Prostate gland (tissue), 2 donors: ENCODE results near the gene TMTC1. TPM values are rescaled to one million over a fixed set of nuclear protein-coding genes. Genes with fewer than 3 reads are reported as not detected.
"Not testable (repeated sequence)": the region's sequence is repeated elsewhere in the genome, so short reads cannot be mapped to it uniquely, and the experiment has no call there.

Source experiments
- DNase-seq: peaks from one replicate; pipeline ENCODE4 v3.0.0-alpha.2; 2019; ENCODE audit warnings: low spot score
- H3K27ac ChIP-seq, 2 donors: fragments of 200-600 bp; sonication (generic); 2 replicates each; pipeline ENCODE4 v1.5.1; 2017 to 2019
- H3K27me3 ChIP-seq: fragments of 200-600 bp; sonication (generic); replicated peaks from 2 replicates; pipeline ENCODE4 v1.5.1; 2019; ENCODE audit not compliant: insufficient read depth
- H3K36me3 ChIP-seq, 2 donors: fragments of 200-600 bp; sonication (generic); 1 replicate in 1 of 2; 2 replicates in 1 of 2; pipeline versions ENCODE4 v1.5.1 to v1.8.1; 2017 to 2019
- H3K4me1 ChIP-seq: fragments of 200-600 bp; sonication (generic); replicated peaks from 2 replicates; pipeline ENCODE4 v1.5.1; 2019
- H3K4me3 ChIP-seq, 2 donors: fragments of 200-600 bp; sonication (generic); 2 replicates each; pipeline ENCODE4 v1.5.1; 2017 to 2019
- H3K9me3 ChIP-seq: fragments of 200-600 bp; sonication (generic); 2 replicates; pipeline ENCODE4 v1.5.1; 2017
- POLR2A ChIP-seq: fragments of 450-650 bp; IDR thresholded peaks from one replicate; pipeline ENCODE4 v1.6.1; 2016; ENCODE audit warnings: antibody characterized with exemption, mild to moderate bottlenecking
- POLR2AphosphoS5 ChIP-seq: sonication (generic); formaldehyde crosslinking; IDR thresholded peaks from one replicate; pipeline ENCODE4 v1.6.1; 2017; ENCODE audit warnings: antibody characterized with exemption
- WGBS: methylation state at CpG from one replicate; pipeline ENCODE4 v1.1.5; 2018; 5-methylcytosine and 5-hydroxymethylcytosine counted together
- intact Hi-C: fragments of 100-400 bp; cut with DNase I; formaldehyde crosslinking; loops from one replicate; pipeline ENCODE4 v1.14.2; 2022
- total RNA-seq, 2 donors: library from RNA; depleted of rRNA; stranded (reverse); fragments of >200 nt; gene quantifications; one replicate each; pipeline ENCODE4 v1.1.0, GENCODE V29; 2016
- TF ChIP-seq, protein P1 (sequence below), 4 experiments: fragments of 200-600 bp in 2 of 4; fragments of 450-650 bp in 2 of 4; sonication (generic) in 2 of 4; IDR thresholded peaks; 1 replicate in 3 of 4; 2 replicates in 1 of 4; pipeline ENCODE4 v1.5.1; 2016 to 2019; ENCODE audit warnings: antibody characterized with exemption in 4 of 4, mild to moderate bottlenecking in 2 of 4, moderate library complexity in 2 of 4

TMTC1 gene
- total RNA-seq, 2 donors from 2014 or later, result 12.9 to 25.2 TPM

DNA sequence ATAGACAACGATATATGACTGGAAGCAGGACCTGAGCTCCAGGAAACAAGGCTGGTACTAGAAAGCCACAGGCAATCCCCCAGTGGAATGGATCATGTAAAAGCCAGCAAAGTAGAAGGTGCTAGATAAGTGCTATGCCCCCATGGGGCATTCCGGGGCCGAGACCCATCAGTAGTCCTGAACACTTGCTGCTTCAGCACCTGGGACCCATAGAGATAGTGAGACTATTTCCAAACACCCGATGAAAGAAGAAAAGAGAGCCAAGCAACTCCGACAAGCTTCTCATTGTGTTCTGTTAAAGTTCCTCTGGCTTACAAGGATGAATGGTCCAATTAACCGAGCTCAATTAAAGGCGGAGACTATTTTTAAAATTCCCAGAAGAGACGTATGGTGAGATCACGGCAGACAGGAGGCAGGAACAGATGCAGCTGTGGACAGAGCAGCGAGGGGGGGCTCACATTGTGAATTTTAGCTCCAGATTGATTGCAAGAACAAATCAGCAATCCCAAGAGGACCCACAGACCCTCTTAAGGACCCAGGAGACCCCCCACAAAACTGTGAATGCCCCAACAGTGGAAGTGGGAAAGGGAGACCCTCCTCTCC lies 143.7 kb downstream of the TMTC1 start:
- intact Hi-C loops, result no loop called here
- TF ChIP-seq POLR2AphosphoS5 (no peak), POLR2A (no peak)
- TF ChIP-seq, protein P1, sequence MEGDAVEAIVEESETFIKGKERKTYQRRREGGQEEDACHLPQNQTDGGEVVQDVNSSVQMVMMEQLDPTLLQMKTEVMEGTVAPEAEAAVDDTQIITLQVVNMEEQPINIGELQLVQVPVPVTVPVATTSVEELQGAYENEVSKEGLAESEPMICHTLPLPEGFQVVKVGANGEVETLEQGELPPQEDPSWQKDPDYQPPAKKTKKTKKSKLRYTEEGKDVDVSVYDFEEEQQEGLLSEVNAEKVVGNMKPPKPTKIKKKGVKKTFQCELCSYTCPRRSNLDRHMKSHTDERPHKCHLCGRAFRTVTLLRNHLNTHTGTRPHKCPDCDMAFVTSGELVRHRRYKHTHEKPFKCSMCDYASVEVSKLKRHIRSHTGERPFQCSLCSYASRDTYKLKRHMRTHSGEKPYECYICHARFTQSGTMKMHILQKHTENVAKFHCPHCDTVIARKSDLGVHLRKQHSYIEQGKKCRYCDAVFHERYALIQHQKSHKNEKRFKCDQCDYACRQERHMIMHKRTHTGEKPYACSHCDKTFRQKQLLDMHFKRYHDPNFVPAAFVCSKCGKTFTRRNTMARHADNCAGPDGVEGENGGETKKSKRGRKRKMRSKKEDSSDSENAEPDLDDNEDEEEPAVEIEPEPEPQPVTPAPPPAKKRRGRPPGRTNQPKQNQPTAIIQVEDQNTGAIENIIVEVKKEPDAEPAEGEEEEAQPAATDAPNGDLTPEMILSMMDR (IDR thresholded peaks at IDR 0.05), result no peak
- no peak for DNase-seq
- no peaks in the 10 kb centered on the region for H3K4me1 ChIP-seq
- no peaks in the 10 kb centered on the region for H3K9me3 ChIP-seq
- H3K4me3 ChIP-seq, result no peak overlapping the region
- H3K27ac ChIP-seq, result no peak overlapping the region
- H3K36me3 ChIP-seq, result no peaks in the 10 kb centered on the region
- H3K27me3 ChIP-seq, result no peaks in the 10 kb centered on the region
- WGBS, result 86% methylated on average over 10 of the region's 10 CpGs

DNA sequence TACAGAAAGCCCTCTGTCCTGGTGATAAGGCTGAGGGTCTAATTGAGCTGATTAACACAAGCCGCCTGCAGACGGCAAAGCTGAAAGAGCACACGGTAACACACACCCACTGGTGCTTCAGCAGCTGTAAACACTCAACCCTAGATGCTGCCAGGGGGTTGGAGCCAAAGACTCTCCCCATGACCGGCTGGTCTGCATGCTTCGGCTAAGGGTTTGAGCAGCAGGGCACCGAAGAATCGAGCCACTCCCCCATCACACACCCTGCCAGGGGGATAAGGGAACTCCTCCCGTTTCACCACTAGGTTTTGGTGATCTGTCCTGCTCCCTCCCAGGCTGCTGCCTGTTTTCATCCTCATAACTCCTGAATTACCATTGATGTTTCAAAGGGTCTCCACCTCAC lies 145.2 kb downstream of the TMTC1 start:
- intact Hi-C loops, result no loop called here
- WGBS, result 79% methylated on average over 8 of the region's 8 CpGs
- Histone ChIP-seq H3K4me1 (no peaks in the 10 kb centered on the region), H3K4me3 (no peak overlapping the region), H3K36me3 (no peaks in the 10 kb centered on the region), H3K9me3 (no peaks in the 10 kb centered on the region), H3K27me3 (no peaks in the 10 kb centered on the region), H3K27ac (no peak overlapping the region)
- no peak for DNase-seq
- TF ChIP-seq, protein P1 (IDR thresholded peaks at IDR 0.05), result no peak
- TF ChIP-seq POLR2AphosphoS5, result no peak
- no peak for TF ChIP-seq POLR2A

DNA sequence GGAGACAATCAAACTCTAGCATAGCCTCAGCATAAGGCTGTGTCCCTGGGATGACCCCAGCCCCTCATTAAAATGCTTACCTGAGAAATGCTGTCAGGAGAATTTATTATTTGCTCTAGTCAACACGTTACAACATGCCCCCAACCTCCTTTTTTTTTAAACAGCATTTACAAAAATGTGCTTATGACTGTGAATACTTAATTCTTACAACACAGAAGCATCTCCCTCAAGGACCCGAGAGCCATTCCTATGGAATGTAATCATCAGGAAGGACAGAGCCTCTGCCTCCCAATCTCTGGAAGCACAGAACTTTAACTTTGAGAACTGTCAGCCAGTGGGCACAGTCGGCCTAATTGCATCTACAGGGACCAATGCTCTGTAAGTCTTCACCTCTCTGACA lies 149.7 kb downstream of the TMTC1 start:
- intact Hi-C loops, result no loop called here
- no peak for DNase-seq
- no peak overlapping the region for H3K4me3 ChIP-seq
- TF ChIP-seq POLR2AphosphoS5, result no peak
- no peak for TF ChIP-seq POLR2A
- TF ChIP-seq, protein P1 (IDR thresholded peaks at IDR 0.05), result no peak
- H3K27ac ChIP-seq, result no peak overlapping the region
- 60% methylated on average over 3 of the region's 3 CpGs for WGBS
- H3K9me3 ChIP-seq, result no peaks in the 10 kb centered on the region
- no peaks in the 10 kb centered on the region for H3K36me3 ChIP-seq
- no peaks in the 10 kb centered on the region for H3K27me3 ChIP-seq
- no peaks in the 10 kb centered on the region for H3K4me1 ChIP-seq

DNA sequence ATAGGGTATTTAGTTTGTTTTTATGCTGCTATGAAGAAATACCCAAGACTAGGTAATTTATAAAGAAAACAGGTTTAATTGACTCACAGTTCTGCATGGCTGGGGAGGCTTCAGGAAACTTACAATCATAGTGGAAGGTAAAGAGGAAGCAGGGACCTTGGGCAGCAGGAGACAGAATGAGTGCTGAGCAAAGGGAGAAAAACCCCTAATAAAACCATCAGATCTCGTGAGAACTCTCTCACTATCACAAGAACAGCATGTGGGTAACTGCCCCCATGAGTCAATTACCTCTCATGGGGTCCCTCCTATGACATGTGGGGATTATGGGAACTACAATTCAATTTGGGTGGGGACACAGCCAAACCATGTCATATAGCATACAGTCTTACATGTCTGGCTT lies 153.6 kb downstream of the TMTC1 start:
- H3K4me3 ChIP-seq, H3K9me3 ChIP-seq, H3K27me3 ChIP-seq, H3K4me1 ChIP-seq, H3K36me3 ChIP-seq, DNase-seq, intact Hi-C loops, H3K27ac ChIP-seq: not testable (repeated sequence)
- 79% methylated on average over 1 of the region's 1 CpG for WGBS

DNA sequence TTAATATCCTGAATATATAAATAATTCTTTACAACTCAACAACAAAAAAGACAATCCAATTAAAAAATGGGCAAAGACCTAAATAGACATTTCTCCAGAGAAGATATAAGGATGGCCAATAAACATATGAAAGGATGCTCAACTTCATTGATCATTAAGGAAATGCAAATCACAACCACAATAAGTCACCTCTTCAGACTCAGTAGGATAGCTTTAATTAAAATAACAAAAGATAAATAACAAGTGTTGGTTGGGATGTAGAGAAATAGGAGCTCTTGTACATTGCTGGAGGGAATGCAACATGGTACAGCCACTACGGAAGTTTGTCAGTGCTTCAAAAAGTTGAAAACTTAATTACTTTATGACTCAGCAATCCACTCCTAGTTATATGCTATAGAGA lies 156.5 kb downstream of the TMTC1 start:
- Histone ChIP-seq H3K4me3 (no peak overlapping the region), H3K27me3 (no peaks in the 10 kb centered on the region), H3K27ac (no peak overlapping the region), H3K9me3 (no peaks in the 10 kb centered on the region), H3K4me1 (no peaks in the 10 kb centered on the region), H3K36me3 (no peaks in the 10 kb centered on the region)
- DNase-seq, result no peak
- intact Hi-C loops, result no loop called here
- TF ChIP-seq, protein P1 (IDR thresholded peaks at IDR 0.05), result no peak
- no peak for TF ChIP-seq POLR2A
- no peak for TF ChIP-seq POLR2AphosphoS5
- 94% methylated on average over 1 of the region's 1 CpG for WGBS
